T-helper 1 cell treated with Interleukin-12 subunit alpha and Interleukin-12 subunit beta and Interleukin-4 antibody, amounts not matched to agents 30 ng/mL and 1 ng/mL, for 36 hours (primary cell): ENCODE data around the gene CCR5AS.
"Not testable (repeated sequence)": the region's sequence is repeated elsewhere in the genome, so short reads cannot be mapped to it uniquely, and the experiment has no call there.

ENCODE experiments used
- intact Hi-C: fragments of 100-400 bp; cut with micrococcal nuclease; formaldehyde crosslinking; loops from one replicate; pipeline ENCODE4 v1.15.1; 2024

CCR5AS gene

GRCh38 chr3:46429671-46430070, 22.8 kb upstream of the CCR5AS start:
- intact Hi-C loops: no loop called here

DNA sequence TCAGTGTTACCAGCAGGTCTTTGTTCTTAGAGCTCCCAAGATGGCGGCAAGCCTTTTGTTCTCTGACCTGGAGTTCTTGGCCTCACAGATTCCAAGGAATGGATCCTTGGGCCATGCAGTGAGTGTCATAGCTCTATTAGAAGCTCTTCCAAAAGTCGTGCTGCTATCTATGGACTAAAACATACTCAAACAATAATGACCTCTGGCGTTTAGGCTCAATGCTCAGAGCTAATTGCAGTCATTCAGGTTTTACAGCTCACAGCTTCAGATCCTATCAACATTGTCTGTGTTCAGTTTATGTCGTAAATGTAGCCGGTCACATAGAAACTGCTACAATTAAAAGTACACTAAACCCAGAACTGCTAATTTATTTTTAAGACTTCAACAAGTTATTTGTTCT, 22.4 kb upstream of the CCR5AS start:
- intact Hi-C loops: no loop called here

GRCh38 chr3:46427916-46428833, 21.3 kb upstream of the CCR5AS start:
- intact Hi-C loops: no loop called here

GRCh38 chr3:46427404-46427803, 20.5 kb upstream of the CCR5AS start:
- intact Hi-C loops: not testable (repeated sequence)

- intact Hi-C loops: not testable (repeated sequence)
These were observed 19.6 kb upstream of the CCR5AS start for GRCh38 chr3:46426476-46426875.

DNA sequence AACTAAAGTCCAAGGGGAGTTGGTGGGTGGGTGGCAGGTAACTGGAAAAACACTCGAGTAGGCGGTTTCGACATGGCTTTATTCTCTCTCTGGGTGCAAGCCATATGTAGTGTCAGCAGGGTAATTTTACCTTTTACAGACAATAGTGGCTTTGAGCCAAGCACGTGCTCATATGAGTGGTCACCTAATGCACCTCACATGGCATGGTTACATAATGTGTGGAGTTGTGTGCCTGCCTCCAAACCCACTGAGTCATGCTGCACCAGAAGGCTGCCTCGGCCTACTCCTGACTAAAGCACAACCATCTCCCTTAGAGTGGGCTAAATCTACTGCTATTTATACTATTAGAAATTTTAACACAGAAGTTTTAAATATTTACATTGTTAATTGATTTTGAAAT, 16.7 kb upstream of the CCR5AS start:
- intact Hi-C loops: no loop called here

DNA sequence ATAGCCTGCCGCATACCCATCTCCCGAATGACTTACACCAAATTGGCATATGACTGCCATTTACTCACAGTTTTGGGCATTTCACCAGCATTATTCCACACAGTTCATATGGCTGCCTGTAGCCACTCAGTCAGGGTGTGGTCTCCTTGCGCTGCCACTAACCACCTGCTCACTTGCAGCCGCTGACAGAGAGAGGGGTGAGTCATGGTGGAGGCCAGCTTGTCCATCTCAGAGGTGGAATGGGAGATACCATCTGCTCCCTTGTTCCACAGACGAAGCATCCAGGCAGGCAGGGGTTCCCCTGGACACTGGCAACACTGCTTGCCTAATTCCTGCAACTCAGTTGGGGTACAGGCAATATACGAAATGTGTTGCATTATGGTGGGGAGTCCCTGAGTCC, 15.8 kb upstream of the CCR5AS start:
- intact Hi-C loops: no loop called here

DNA sequence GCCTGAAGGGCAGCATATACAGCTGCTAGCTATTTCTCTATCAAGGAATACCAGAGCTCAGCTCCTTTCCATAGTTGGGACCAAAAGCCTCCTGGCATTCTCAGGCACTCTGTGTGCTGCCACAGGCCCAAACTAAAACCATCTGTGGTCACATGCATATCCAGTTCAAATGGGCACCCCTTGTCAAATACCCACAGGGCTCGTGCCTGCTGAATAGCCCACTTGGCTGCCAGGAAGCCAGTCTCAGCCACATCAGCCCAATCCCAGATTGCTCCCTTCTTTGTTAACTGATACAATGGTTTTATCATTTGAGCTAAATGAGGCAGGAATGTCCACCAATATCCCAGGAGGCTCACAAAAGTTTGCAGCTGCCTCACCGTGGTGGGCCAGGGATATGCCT, 14.1 kb upstream of the CCR5AS start:
- intact Hi-C loops: no loop called here

DNA sequence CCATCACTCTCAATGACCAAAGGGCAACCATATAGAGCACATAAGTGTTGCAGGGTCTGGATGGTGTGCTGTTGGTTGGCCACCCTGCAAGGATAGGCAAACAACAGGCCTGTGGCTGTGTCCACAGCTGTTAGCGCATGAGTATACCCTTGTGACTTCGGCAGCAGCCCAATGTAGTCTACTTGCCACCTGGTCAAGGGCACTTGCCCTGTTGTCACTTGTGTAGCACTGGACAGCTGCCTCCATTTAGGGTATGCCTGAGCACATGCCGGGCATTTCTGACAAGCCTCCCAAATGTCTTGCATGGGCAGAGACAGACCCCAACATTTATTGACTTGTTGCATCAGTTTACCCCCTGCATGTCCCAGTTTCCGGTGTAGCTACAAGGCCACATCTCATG, 12.9 kb upstream of the CCR5AS start:
- intact Hi-C loops: no loop called here

DNA sequence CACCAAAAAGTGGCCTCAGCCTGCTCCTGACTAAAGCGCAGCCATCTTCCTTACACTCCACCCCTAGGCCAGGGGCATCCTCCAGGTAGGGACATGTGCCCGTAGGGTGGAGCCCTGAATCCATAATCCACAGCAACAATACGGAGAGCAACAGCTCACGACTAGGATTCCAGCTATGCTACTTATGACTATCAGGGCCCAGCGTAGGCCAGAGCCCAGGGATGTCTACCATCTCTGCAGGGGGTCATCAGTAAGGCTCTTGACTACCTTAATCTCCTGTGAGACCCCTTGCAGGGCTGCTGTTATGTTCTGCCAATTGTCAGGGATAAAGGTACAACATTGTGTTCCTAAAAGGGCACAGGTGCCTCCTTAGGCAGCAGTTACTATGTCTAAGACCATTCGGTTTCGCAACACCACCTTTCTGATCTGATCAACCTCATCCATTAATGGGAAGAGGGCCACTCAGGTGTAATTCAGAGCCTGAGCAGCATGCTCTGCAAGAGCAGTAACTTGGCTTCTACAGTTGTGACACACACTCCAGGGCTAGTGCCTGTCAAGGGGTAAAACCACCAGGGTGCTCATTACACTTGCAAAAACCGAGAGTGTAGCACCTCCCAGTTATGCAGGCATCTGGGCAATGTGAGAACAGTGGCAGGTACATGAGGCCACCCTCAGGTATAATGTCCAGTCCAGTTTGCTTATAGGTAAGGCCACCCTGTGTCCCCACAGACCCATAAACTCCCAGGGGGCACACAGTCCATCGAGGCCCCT, 11.2 kb upstream of the CCR5AS start:
- intact Hi-C loops: no loop called here

DNA sequence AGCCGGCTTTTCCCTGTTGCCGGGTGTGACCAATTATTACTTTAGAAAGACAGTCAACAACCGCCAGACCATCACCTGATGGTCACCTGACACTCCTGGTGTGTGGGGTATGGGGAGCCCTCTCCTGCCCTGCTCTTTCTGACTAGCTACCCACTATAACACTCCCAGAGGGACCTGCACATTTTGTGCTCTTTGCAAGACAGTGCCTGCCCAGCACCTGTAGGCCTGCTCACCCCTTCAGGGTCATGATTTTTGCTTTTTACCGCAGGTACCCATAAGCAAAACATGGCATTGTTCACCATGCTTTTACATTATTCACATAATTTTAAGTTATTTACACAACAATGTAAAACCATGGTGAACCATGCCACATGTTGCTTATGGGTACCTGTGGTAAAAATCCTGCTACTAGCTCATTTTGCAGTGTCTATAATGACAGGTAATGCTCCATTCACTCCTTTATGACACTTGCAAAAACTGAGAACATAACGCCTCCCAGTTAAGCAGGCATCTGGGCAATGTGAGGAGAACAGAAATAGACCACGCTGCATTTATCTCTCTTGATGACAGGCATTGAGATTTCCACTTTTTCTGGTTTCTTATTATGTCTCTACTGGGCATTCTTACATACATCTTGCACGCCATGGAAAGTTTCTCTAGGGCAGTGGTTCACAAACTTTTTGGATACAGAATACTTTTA, 10.1 kb upstream of the CCR5AS start:
- intact Hi-C loops: no loop called here

DNA sequence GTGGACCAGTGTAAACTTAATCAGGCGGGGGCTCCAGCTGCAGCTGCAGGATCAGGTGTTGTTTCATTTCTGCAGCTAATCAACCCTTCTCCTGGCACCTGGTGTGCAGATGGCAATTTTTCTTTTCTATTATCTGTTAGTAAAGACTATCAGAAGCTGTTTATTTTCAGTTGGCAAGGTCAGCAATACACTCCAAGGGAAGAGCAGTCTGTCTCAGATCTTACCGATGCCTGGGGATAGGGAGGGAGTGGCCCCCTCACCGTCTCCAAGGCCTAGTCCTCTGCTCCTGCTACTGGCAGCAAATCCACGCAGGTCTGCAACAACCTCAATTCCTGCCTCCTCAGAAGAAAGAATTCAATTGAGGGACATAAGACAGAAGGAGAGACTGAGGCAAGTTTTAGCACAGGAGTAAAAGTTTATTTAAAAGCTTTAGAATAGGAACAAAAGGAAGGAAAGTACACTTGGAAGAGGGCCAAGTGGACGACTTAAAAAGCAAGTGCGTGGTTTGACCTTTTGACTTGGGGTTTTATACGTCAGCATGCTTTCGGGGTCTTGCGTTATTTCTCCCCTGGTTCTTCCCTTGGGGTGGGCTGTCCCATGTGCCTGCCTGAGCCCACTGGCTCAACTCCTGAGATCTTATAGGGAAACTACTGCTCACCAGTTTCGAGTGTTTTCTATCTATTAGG, 9.4 kb upstream of the CCR5AS start:
- intact Hi-C loops: no loop called here

- intact Hi-C loops: no loop called here
These were observed 7.9 kb upstream of the CCR5AS start for GRCh38 chr3:46414739-46415138.

DNA sequence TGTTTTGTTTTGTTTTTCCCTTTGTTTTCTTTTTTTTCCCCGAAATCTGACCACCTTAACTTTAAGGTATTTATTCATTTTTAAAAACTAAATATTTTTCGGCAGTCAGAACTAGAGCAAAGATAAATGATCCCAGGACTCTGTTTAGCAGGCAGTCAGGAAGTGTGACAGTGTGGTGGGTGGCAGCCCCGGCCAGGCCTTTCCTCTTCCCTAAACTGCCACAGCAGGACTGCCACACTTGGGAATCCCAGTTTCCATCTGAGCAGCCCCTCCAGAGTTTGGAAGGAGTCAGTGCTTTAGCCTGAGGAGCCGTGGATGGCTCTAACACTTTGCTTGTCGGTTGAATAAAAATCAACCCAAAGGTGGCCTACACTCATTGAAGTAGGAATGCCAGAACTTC, 7.1 kb upstream of the CCR5AS start:
- intact Hi-C loops: no loop called here

DNA sequence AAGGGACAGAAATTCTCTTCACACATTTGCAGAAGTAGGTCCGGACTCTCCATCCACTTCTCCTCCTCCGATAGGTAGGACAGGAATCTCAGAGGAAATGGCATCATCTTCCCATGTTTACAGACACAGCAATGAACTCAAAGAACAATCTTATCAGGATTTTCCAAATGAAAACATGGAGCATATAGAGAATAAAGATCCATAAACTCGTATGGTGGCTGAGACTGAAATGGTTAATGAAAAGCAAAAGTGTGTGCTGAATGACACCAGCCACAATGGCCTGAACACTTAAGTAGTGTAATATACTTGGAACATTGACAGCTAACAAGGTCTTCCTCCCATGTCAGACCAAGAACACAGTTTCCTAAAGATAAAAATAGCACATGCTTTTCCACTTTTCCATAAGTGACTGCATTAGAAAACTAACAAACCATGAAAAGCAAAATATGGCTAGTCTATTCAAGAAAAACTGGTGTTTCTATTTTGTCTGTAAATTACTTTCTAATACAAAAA, 6.0 kb upstream of the CCR5AS start:
- intact Hi-C loops: no loop called here

DNA sequence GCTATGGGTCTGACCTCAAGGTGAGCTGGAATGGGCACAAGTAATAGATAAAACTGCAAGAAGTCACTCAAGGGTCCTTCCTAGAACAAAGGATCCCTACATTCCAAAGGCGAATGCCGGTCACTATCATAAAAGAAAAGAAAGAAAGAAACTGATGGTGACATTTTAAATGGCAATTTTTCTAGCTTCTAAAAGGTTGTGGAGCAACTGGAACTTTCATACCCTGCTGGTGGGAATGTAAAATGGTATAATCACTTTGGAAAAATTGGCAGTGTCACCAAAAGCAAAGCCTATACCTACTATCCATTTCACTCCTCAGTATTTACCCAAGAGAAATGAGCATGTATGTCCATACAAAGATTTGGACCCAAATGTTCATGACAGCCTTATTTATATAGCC, 4.4 kb upstream of the CCR5AS start:
- intact Hi-C loops: no loop called here

DNA sequence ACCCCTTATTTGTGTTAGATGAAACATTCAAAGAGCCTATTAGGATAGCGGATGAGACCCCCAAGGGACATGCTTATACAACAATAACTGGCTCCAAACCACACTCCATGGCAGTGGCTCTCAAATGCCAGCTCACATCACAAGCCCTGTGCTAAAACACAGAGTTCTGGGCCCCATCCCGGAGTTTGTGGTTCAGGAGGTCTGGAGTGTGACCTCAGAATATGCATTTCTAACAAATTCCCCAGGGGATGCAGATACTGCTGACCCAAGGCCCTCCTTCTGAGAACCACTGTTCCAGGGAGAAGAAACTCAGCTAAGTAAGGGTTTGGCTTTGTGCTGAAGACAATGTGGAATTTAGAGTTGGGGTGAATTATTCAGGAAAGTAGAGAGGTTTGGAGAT, 3.8 kb upstream of the CCR5AS start:
- intact Hi-C loops: no loop called here

- intact Hi-C loops: no loop called here
These were observed 3.0 kb upstream of the CCR5AS start for GRCh38 chr3:46409739-46410489.

DNA sequence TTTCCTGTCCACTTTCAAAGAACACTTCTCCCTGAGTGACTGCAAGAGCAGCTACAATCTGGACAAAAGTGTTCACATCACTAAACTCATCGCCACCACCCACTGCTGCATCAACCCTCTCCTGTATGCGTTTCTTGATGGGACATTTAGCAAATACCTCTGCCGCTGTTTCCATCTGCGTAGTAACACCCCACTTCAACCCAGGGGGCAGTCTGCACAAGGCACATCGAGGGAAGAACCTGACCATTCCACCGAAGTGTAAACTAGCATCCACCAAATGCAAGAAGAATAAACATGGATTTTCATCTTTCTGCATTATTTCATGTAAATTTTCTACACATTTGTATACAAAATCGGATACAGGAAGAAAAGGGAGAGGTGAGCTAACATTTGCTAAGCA, 2.0 kb upstream of the CCR5AS start:
- intact Hi-C loops: no loop called here

GRCh38 chr3:46407970-46408369, 1.1 kb upstream of the CCR5AS start:
- intact Hi-C loops: loop anchor here (1.0 kb wide), 3 partner anchors 34 to 567 kb away; no protein-coding TSS in a partner anchor

DNA sequence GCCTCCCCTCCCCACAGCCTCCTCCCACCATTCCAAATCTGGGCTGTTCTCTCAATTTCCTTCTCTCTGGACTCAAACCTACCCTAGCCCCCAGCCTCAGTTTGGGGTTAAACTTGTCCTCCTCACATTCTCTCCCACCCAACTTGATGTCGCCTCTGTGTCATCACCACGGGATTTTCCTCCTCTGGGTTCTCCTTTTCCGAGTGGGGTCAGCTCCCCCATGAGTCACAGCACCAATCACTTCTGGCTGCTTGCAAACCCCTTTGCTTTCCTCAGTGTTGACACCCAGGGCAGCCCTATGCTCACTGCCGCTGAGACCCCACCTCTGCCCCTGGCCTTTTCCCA, 451 bp downstream of the CCR5AS start:
- intact Hi-C loops: no loop called here
